GM12874 (cell line): Measurements from ENCODE around the gene GGT6.

Experiments
- CTCF ChIP-seq: IDR thresholded peaks from 2 replicates; pipeline ENCODE4 v1.5.1; 2011; ENCODE audit warnings: low read depth, mild to moderate bottlenecking, control low read depth, low read length, moderate library complexity; ENCODE audit not compliant: insufficient read depth

Gene GGT6, protein sequence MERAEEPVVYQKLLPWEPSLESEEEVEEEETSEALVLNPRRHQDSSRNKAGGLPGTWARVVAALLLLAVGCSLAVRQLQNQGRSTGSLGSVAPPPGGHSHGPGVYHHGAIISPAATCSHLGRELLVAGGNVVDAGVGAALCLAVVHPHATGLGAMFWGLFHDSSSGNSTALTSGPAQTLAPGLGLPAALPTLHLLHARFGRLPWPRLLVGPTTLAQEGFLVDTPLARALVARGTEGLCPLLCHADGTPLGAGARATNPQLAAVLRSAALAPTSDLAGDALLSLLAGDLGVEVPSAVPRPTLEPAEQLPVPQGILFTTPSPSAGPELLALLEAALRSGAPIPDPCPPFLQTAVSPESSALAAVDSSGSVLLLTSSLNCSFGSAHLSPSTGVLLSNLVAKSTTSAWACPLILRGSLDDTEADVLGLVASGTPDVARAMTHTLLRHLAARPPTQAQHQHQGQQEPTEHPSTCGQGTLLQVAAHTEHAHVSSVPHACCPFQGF

DNA sequence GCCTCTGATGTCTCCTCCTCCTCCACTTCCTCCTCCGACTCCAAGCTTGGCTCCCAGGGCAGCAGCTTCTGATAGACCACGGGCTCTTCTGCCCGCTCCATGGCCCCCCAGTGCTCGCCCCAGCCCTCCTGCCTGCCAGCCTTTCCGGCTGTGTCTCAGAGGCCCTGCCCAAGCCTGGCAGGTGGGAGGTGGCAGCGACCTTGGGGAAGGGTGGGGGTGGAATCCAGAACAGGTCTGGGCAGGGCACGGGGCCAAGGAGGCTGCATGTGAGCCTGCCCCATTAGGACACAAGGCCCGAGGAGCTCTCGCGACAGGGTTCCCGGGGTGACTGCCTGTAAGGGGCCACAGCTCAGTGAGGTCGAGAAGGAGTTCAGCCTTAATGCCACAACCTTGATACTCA lies at the start of gene GGT6:
TSS of gene GGT6 (minus strand) at position 157 of the 400 bp plus-strand sequence. CDS start at position 101, 56 bp downstream.
- no peak for TF ChIP-seq CTCF

DNA sequence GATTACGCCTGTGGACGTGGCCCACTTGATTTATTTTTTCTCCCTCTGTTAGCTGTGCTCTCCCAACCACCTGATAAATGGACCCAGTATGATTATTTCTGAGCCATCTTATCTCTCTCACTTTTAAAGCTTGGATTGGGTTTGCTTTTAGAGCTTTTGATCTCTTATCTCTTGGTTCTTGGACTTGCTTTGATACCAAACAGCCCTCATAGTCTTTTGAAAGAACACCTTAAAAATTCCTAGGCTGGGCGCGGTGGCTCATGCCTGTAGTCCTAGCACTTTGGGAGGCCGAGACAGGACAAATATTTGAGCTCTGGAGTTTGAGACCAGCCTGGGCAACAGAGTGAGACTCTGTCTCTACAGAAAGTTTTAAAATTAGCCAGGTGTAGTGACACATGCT lies 49.8 kb upstream of the GGT6 start:
- no peak for TF ChIP-seq CTCF

GRCh38 chr17:4609761-4610160 lies 49.4 kb upstream of the GGT6 start:
- no peak for TF ChIP-seq CTCF

DNA sequence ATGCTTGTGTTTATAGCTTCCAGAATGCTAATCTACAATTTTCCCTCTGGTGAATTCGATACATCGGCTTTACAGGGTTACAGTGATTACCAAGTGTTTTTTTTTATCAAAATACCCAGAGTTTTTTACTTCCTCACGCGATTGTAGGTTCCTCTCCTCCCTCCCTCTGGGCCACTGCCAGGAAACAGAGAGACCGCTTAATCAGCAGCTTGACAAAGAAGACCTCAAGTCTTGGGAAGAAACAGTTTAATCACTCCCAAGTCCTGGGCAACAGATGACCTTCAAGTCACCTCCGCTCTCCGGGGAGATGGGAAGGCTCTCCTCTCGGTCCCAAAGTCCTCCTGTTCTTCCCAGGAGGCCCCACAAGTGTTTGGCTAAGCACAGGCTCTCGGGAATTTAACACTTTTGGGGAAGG lies 47.4 kb upstream of the GGT6 start:
- no peak for TF ChIP-seq CTCF

- TF ChIP-seq CTCF: no peak
Measured at GRCh38 chr17:4607261-4607741, 46.9 kb upstream of the GGT6 start.

- TF ChIP-seq CTCF: no peak
Measured at GRCh38 chr17:4605826-4606225, 45.4 kb upstream of the GGT6 start.

GRCh38 chr17:4604111-4604644 lies 43.8 kb upstream of the GGT6 start:
- no peak for TF ChIP-seq CTCF
